HEK293T (cell line): ENCODE measurements around the gene ARHGAP26.

ENCODE experiments used
- CTBP1 ChIP-seq: fragments of 450-650 bp; IDR thresholded peaks from 2 replicates; pipeline ENCODE4 v1.6.1; 2016; ENCODE audit warnings: borderline replicate concordance
- ELF4 ChIP-seq: fragments of 450-650 bp; IDR thresholded peaks from 2 replicates; pipeline ENCODE4 v1.6.1; 2017; ENCODE audit warnings: antibody characterized with exemption
- FOXA1 ChIP-seq: fragments of 450-650 bp; IDR thresholded peaks from 2 replicates; pipeline ENCODE4 v1.6.1; 2016; ENCODE audit warnings: mild to moderate bottlenecking
- FOXK2 ChIP-seq: fragments of 450-650 bp; IDR thresholded peaks from 2 replicates; pipeline ENCODE4 v1.6.1; 2016; ENCODE audit warnings: mild to moderate bottlenecking
- FOXM1 ChIP-seq: fragments of 450-650 bp; IDR thresholded peaks from 2 replicates; pipeline ENCODE4 v1.6.1; 2017; ENCODE audit warnings: mild to moderate bottlenecking, borderline replicate concordance
- LEF1 ChIP-seq: fragments of 450-650 bp; IDR thresholded peaks from 2 replicates; pipeline ENCODE4 v1.6.1; 2017; ENCODE audit warnings: mild to moderate bottlenecking, borderline replicate concordance
- NFRKB ChIP-seq: fragments of 450-650 bp; IDR thresholded peaks from 2 replicates; pipeline ENCODE4 v1.6.1; 2016; ENCODE audit warnings: mild to moderate bottlenecking, moderate library complexity
- PKNOX1 ChIP-seq: fragments of 450-650 bp; IDR thresholded peaks from 2 replicates; pipeline ENCODE4 v1.6.1; 2016
- SP1 ChIP-seq: fragments of 450-650 bp; IDR thresholded peaks from 2 replicates; pipeline ENCODE4 v1.6.1; 2017
- SUZ12 ChIP-seq: fragments of 450-650 bp; IDR thresholded peaks from 2 replicates; pipeline ENCODE4 v1.6.1; 2016; ENCODE audit warnings: mild to moderate bottlenecking
- TARDBP ChIP-seq: fragments of 450-650 bp; IDR thresholded peaks from 2 replicates; pipeline ENCODE4 v1.6.1; 2016
- ZNF384 ChIP-seq: fragments of 450-650 bp; IDR thresholded peaks from 2 replicates; pipeline ENCODE4 v1.6.1; 2016

GRCh38 chr5:143206196-143207053, 436.2 kb downstream of the ARHGAP26 start:
- TF ChIP-seq PKNOX1 (no peak), FOXK2 (no peak), FOXA1 (no peak), SUZ12 (no peak), FOXM1 (no peak), CTBP1 (no peak), LEF1 (no peak), ELF4 (no peak), NFRKB (no peak), ZNF384 (no peak), SP1 (no peak), TARDBP (no peak)
